Renal cortical epithelial cell (primary cell): Measurements from ENCODE around the gene EPN3. TPM values are rescaled to one million over a fixed set of nuclear protein-coding genes. Genes with fewer than 3 reads are reported as not detected.

ENCODE experiments used
- DNase-seq: peaks from one replicate; pipeline ENCODE4 v3.0.0-alpha.2; 2011; ENCODE audit warnings: low read depth
- total RNA-seq: library from RNA; depleted of rRNA; stranded (reverse); fragments of >200 nt; gene quantifications from 2 replicates; pipeline ENCODE4 v1.2.3, GENCODE V29; 2014

Gene EPN3
- 0.17 and 0.99 TPM in 2 replicates for total RNA-seq

DNA sequence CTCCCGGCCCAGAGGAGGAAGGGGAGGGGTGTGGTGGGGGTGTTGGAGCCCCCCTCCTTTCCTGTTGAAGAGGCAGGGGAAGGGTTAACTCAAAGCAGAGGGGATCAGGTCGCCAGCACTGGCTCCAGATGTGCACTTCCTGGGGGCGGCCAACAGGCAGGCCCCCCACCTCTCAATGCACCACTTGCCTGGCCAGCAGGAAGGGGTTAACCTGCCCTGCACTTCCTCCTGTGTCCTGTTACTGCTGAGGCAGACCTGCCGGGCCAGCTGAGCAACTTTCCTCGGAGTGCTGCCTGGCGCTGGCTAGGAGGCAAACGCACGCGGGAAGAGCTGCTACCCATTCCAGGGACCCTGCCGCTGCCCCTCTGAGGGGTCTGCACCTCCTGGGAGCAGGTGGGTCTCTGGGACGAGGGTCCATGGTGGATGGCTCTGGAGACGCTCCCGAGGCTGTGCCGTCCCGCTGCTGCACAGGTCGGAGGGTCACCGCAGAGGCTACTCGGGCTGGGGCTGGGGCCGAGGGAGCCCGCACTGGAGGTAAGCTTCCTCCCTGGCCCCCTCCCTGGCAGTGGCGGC lies at the start of gene EPN3:
TSS of gene EPN3 (plus strand) at position 284 of the 573 bp plus-strand sequence. CDS start 3,822 bp downstream, outside the sequence.
- DNase-seq: peak; percentile 19

DNA sequence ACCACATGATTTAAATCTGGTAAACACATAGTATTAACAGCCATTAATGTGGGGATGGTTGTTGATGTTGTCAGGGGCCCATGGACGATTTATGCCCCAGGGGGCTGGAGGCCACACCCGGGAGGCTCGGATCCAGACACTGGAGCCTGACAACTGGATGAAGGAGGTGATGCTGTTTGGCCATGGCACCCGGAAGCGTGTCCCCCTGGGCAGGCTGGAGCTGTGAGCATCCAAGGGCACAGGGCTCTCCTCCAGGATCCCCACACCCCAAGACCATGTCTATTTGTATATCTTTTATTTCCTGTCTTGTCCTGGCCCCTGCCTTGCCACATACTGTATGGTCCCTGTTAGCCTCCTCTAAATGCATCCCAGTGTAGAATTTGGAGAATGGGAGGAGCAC lies 49.3 kb upstream of the EPN3 start:
- DNase-seq: no peak

DNA sequence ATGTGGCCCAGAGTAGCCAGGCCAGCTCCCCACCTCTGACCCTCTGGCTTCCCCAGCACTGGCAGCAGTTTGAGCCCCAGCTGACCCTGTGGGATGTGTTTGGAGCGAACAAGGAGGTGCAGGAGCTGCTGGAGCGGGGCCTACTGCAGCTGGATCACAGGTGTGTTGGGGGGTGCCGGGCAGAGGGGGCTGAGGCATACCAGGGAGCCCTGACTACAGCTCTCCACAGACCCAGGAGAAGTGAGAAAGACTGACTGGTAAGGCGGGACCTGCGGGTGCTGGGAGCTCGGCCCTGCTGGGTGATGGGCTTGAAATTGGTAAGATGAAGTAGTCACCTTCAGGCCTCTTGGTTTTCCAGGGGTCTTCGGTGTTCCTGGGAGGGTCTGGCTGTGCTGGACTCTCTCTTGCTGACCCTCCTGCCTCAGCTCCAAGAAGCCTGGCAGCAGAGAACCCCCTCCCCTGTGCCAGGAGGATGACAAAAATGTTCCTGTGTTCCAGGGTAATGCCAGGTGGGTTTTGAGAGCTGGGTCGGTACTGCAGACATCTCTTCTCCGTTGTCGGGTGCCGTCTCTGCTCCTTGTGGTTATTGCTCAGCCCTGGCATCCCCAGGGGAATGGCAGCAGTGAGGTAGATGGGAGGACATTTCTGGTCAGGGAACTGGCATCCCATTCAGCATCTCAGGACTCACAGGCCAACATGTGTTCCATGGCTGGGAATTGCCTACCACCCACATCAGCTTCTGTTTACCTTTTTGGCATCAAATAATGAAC lies 48.0 kb upstream of the EPN3 start:
- DNase-seq: no peak

DNA sequence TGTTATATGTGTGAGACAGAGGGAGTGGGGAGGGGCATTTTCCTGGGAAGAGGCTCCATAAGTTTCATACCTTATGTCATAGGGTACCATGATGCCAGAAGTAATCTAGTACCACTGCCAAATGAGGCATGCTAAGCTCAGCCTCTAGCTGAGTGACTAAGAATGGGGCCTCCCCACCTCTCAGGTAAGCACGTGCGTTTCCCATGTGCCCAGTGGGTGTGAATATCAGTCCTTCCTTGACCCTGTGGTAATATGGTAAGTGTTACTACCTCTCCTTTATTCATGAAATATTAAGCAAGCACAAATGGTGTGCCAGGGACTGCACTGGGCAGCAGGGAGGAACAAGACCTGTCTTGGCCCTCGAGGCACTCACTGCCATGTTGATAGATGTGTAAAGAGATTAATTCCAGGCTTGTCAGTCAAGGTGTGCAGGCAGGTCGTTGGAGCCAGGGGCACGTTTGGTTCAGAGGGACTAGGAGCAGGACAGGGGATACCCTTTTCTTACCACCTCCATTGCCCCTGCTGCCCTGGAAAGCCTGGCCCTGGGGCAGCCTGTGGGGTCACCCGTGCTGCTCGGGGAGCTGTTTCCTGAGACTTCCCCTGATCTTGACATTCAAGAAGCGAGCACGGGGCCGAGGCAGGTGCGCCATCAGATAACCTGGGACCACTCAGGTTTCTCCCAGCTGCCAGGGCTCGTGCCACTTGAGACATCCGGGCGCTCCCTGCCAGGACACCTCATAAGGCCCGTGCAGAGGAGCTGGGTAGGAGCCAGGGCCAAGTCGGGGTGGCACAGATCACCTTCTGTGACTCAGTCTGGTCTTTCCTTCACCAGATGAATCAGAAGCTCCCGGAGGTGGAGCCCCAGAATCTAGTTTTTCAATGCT lies 45.1 kb upstream of the EPN3 start:
- no peak for DNase-seq

DNA sequence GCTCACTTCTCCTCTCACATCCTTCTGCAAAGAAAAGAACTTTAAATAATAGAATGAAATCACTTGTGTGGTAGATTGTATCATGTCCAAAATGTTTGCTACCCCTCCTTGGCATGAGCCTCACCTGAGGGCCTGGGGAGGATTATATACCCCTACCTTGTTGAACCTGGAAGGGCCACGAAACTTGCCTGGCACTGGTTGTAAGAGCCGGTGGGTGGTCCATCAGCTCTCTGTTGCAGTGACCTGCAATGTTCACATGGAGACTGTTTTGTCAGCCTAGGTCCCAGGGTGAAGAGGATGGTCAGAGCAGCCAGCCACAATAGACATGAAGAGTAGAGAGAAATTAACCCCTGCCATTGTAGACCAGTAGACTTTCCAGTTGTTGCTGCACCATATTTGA lies 43.7 kb upstream of the EPN3 start:
- DNase-seq: no peak

DNA sequence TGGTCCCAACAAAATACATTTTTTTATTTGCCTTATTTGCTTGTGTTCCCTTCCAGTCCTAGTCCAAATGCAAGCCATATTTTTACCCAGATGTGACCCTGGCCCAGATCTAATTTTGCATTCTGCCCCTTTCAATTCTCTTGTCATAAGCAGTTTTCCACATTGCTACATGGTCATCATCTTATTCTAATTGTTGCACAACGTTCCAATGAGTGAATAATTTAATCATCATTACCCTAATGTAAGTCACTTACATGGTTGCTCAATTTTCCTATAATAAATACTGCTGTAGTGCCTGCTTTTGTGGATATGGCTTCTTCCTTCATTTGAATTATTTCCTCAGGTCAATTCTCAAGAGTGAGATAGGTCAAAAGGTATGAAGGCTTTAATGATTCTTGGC lies 41.0 kb upstream of the EPN3 start:
- DNase-seq: no peak

DNA sequence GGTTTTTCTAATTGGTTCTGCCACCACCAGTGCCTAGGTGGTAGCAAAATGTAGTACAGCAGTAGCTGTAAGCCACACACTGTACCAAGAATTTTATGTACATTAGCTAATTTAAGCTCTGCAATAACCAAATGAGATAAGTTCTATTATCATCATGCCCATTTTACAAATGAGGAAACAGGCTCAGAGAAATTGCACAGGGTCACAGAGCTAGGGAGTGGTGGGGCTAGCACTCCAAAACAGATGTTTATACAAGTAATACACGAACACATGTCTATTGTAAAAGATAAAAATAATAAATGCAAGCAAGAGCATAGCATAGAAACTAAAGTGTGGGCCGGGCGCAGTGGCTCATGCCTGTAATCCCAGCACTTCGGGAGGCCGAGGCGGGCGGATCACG lies 40.3 kb upstream of the EPN3 start:
- DNase-seq: no peak

DNA sequence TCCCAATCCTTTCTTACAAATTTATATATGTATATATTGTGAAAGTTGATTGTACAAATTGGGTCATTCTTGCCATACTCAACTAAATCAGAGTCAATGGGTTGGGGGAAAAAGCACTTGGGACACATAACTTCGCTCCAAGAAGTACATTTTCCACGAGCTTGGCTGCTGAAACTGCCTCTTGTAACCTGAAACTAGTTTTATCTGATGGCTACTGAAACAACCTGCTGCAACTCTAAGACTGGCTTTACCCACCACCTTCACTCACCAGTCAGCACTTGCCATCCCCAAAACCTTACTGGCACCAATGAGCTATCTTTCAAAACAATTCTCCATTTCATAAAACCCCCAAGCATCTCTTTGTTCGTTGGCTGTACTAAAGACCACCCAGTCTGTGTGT lies 38.8 kb upstream of the EPN3 start:
- no peak for DNase-seq

DNA sequence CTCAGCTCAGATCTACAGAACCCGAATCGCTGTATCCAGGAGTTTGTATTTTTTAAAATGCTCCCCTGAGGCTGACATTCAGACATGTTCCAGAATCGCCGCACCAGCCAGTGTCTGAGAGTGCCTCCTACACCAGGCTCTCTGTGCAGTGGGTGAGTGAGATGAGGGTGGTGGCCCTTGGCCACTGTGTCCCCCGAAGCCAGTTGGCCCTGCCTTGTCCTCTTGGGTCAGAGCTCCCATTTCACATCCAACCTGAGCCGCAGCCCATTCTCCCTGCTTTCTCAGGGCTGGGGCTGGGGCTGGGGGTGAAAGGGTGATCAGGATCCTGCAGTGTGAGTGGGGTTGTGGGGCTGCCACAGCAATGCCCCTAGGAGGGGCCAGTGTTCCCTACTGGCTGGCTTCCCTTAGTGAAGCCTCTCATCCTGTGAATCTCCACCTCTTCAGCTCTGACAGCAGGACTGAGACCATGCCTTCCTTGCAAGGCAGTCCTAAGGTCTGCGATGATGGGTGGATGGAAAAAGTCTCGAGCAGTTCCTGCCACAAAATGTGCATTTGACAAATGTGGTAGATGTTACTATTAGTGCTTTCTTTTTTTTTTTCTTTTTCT lies 37.2 kb upstream of the EPN3 start:
- DNase-seq: no peak

DNA sequence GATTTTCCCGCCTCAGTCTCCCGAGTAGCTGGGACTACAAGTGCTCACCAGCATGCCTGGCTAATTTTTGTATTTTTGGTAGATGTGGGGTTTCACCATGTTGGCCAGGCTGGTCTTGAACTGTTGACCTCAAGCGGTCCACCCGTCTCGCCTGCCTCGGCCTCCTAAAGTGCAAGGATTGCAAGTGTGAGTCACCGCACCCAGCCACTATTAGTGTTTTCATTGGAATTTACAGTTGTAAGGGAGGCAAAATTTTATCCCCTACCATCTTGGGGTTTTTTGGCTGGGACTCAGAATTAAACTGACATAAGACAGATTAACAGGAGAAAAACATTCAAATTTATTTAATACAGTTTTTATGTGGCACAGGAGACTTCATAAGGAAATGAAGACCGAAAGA lies 36.6 kb upstream of the EPN3 start:
- no peak for DNase-seq

DNA sequence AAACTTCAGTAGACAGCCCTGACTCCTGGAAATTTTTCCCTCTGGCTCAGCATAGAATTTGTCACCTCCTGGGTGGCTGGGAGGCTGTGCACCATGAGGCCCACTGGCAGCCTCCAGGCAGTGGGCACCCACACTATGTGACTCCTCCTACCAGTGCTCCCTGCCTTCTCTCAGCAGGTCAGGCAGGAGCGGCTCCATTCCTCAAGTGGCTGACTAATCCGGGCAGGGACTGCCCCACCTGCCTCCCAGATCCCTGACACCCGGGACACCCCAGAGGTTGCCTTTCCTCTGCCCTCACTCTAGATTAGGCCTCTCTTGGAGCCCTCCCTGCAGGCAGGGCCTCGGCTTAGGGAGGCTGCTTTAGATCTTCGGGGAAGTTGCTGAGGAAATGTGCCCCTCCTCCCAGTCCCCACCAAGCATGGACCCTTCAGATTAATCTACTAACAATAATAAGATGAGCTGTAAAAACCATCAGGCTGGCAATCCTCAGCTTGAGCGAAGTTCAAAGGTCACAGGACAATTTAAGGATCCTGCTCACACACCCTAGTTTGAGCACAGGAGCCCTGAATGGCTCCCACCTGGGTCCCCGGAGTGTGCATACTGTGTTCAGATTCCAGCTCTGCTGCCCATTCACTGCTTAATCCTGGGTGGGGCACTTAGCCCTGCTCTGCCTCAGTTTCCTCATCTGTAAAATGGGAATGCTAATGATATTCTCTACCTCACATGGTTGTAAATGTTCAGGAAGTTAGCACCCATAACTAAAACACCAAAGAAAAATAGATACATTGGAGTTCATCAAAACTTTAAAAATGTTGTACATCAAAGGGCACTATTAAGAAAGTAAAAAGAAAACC lies 34.3 kb upstream of the EPN3 start:
- no peak for DNase-seq

DNA sequence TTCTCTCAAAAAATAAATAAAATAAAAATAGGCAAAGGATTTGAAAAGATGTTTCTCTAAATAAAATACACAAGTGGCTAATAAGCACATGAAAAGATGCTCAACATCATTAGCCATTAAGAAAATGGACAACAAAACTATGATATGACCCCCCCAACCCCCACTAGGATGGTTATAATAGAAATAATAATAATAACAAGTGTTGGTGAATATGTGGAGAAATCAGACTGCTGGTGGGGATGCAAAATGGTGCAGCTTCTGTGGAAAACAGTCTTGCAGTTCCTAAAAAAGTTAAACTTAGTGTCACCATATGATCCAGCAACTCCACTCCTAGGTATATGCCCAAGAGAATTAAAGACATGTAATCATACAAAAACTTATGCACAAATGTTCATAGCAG lies 33.3 kb upstream of the EPN3 start:
- no peak for DNase-seq

DNA sequence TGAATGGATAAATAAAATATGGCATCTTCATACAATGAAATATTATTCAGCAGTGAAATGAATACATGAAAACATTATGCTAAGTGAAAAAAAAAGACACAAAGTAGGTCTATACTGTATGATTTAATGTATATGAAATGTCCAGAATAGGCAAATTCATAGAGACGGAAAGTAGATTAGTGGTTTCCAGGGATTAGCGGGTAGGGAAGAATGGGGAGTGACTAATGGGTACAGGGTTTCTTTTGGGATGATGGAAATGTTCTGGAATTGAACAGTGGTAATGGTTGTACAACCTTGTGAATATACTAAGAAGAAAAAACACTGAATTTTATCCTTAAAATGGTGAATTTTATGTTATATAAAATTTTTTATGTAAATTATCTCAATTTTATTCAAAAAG lies 32.8 kb upstream of the EPN3 start:
- DNase-seq: no peak

DNA sequence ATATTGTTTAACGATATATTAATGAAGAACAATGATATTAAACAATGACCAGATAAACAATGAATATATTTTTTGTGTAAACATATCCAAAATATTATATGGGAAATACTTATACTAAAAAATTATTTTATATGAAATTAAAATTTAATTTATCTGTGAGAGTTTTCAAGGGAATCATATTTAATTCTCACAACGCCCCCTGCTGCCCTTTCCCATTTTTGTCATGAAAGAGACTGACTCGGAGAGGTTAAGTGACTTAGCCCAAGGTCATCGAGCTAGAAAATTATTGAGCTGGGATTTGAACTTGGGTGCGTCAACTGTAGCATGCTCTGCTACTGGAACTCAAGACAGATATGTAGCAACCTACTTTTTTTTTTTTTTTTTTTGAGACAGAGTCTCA lies 31.5 kb upstream of the EPN3 start:
- no peak for DNase-seq

DNA sequence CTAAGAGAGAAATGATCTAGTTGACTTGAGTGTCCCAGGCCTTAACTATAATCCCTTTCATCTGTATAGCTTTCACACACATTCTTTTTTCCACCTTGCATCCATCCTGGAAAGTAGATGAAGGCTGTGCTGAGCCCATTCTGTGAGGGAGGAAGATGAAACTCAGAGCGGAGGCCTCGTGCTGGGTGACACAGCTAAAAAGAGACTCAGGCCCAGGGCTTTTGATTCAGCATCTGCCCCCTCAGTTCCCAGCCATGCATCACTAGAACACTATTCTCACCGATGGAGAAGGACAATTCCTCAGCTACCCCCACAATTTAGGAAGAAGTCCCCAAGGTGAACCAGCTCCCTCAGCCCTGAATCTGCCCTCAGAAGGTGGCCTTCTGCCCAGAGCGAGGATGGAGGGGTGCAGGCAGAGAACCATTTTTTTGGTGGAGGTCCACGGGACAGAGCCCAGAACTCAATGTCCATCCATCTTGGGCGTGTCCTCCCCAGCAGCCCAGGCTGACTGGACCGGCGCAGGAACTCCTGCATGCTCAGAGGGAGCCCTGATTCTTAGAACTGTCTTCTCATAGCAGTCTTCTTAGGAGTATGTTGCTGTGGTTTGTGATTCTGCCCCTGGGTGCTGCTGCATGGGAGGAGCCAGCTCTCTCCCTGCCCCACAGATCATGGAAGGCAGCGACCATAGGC lies 30.1 kb upstream of the EPN3 start:
- no peak for DNase-seq

DNA sequence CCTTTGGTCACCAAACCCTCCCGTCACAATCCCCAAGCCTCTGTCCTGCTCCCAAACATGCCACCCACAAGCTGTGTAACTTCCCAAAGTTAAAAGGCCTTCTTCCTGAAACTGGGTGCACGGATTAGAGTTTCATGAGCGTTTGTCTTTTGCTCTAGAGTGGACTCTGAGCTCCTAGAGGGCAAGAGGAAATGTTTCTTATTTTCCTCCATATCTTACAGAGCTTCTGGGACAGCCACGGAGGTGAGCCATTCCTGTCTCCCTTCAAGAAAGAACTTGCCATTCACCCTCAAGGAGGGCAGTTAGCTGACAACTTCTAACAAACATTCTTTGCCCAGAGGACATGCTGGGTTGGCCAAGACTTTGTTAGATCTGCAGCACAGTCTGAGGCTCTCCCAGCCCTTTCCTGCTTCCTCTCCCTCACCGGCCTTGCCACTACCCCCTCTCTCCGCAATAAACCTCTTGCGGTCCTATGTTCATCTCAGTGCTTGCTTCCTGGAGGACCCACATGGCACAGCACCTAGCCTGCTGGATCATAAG lies 26.9 kb upstream of the EPN3 start:
- DNase-seq: no peak

DNA sequence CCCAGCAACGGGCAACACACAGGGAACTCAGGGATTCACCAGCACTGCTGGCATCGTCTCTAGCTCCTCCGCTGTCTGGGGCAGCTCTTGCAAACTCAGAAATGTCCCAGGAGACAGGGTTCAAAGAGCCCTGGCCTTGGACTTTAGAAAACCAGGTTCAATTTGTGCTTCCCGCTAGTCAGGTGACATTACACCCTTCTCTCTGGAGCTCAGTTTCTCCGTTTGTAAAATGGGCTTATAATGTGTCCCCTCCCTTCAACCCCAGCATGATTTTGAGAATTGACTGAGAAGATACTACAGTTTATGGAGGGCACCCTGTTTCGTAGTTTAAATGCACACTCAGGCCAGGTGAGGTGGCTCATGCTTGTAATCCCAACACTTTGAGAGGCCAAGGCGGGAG lies 26.2 kb upstream of the EPN3 start:
- DNase-seq: no peak

DNA sequence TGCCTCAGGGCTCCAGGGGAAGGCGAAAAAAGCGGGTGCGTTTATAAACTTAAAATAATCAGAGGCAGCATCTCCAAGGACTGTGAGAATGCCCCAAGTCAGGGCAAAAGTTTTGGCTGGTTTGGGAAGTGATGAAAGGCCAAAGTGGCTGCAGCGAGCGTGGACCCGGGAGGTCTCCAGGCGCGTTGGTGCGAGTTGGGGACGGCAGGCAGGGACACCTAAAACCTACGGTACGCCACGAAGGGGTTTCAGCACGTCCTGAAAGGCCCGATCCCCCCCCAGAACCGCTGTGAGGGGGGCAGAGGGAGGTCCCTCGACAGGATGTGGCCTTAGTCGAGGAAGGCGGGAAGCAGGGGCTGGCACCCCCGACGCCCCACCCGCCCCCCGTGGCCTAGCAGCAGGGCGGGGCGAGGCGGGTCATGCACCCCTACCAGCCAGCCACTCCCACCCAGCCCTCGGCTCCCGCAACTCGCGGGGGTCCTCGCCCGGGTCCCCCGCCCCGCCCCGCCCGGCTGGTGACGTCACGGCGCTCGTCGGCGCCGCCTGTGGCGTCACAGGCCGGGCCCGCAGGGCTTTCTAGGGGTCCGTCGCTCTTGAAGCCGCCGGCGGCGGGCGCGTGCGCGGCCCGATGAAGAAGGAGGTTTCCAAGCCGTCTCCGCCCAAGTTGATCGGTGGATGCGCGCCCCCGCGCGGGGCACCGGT lies 24.5 kb upstream of the EPN3 start, which contains the start of gene MYCBPAP:
TSS of gene MYCBPAP (plus strand) at position 569 of the 702 bp plus-strand sequence. CDS start 236 bp downstream, outside the sequence.
- DNase-seq: no peak

DNA sequence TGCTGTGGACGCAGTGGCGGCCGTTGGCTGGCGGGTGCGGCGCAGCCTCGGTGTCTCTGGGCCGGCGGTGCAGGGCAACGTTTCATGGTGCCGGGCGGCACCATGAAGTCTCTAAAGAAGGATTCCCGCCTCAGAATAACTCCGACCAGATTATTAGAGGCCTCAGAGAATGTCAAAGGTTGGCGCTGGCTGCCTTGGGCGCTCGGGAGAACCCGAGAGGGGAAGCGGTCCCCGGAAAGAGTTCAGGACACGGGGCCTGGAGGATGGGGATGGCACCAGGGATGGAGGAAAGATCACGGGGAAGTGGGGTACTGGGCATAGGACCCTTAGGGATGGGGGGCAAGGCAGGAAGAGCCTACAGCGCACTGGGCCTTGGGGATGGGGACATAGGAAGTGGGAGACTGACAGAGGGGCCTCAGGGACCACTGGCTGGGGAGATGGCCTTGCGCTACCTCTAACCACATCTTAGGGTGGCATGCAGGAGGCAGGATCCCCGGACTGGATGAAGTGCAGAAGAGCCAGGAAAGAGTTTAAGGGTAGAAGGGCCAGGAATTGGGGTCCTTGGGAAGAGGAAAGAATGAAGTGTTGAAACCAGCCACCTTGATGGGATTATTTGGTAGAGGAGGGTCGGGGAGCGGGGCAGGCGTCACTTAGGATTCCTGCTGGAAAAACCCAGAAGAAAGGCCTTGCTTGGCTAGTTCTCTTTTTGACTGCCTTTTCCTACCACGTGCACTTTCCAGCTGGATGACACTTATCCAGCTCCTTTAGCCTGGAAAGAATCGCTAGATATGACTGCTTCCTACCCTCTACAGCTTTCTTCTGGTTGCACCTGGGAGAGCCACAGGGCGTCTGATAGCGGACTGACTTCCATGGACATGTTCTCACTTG lies 23.7 kb upstream of the EPN3 start:
- DNase-seq: no peak
